Liver (tissue), 9 donors: ENCODE results near the gene OPTN. TPM values are rescaled to one million over a fixed set of nuclear protein-coding genes. Genes with fewer than 3 reads are reported as not detected.

Source experiments
- DNase-seq: peaks from one replicate; pipeline ENCODE4 v3.0.0-alpha.2; 2017; ENCODE audit warnings: low spot score
- H3K27ac ChIP-seq, 2 donors: one replicate each; pipeline ENCODE4 v1.7.0; 2013; ENCODE audit warnings: inconsistent platforms in 2 of 2, low read length in 2 of 2, control low read depth in 1 of 2, low read depth in 1 of 2, mild to moderate bottlenecking in 1 of 2
- H3K27me3 ChIP-seq, 4 donors: one replicate each; pipeline versions ENCODE4 v1.6.1 to v1.7.0; 2013; ENCODE audit warnings: low read length in 3 of 4, inconsistent platforms in 1 of 4, mild to moderate bottlenecking in 1 of 4, moderate library complexity in 1 of 4; ENCODE audit not compliant: control insufficient read depth in 4 of 4, insufficient read depth in 4 of 4
- H3K36me3 ChIP-seq, 4 donors: one replicate each; pipeline versions ENCODE4 v1.6.1 to v1.7.0; 2013; ENCODE audit warnings: low read length in 3 of 4, mild to moderate bottlenecking in 3 of 4, low read depth in 1 of 4, moderate library complexity in 1 of 4; ENCODE audit not compliant: control insufficient read depth in 4 of 4, insufficient read depth in 3 of 4
- H3K4me1 ChIP-seq, 4 donors: one replicate each; pipeline versions ENCODE4 v1.6.1 to v1.7.0; 2013; ENCODE audit warnings: low read length in 3 of 4, mild to moderate bottlenecking in 3 of 4, moderate library complexity in 1 of 4; ENCODE audit not compliant: control insufficient read depth in 4 of 4, insufficient read depth in 4 of 4
- H3K4me3 ChIP-seq, 3 donors: one replicate each; pipeline versions ENCODE4 v1.6.1 to v1.7.0; 2013; ENCODE audit warnings: low read length in 3 of 3, control low read depth in 1 of 3, low read depth in 1 of 3, mild to moderate bottlenecking in 1 of 3
- H3K9ac ChIP-seq, 2 donors: one replicate each; pipeline ENCODE4 v1.7.0; 2013; ENCODE audit warnings: low read length in 2 of 2, mild to moderate bottlenecking in 2 of 2, moderate library complexity in 2 of 2, control low read depth in 1 of 2, low read depth in 1 of 2
- H3K9me3 ChIP-seq, 4 donors: one replicate each; pipeline versions ENCODE4 v1.6.1 to v1.7.0; 2013; ENCODE audit warnings: low read length in 3 of 4; ENCODE audit not compliant: control insufficient read depth in 4 of 4
- EGR1 ChIP-seq, 2 donors: IDR thresholded peaks; 2 replicates each; pipeline ENCODE4 v1.6.1; 2016 to 2018; ENCODE audit warnings: antibody characterized with exemption in 2 of 2, low read depth in 2 of 2
- FOXA1 ChIP-seq: IDR thresholded peaks from 2 replicates; pipeline ENCODE4 v1.6.1; 2016; ENCODE audit warnings: antibody characterized with exemption
- FOXA2 ChIP-seq: IDR thresholded peaks from 2 replicates; pipeline ENCODE4 v1.6.1; 2016; ENCODE audit warnings: antibody characterized with exemption
- GABPA ChIP-seq, 2 donors: IDR thresholded peaks in 1 of 2; conservative IDR thresholded peaks in 1 of 2; 2 replicates each; pipeline ENCODE4 v1.6.1; 2016; ENCODE audit warnings: antibody characterized with exemption in 2 of 2, mild to moderate bottlenecking in 1 of 2, moderate library complexity in 1 of 2
- HNF4A ChIP-seq, 2 donors: conservative IDR thresholded peaks; 2 replicates each; pipeline ENCODE4 v1.6.1; 2016; ENCODE audit warnings: antibody characterized with exemption in 2 of 2, mild to moderate bottlenecking in 2 of 2
- HNF4G ChIP-seq: IDR thresholded peaks from 2 replicates; pipeline ENCODE4 v1.6.1; 2016; ENCODE audit warnings: antibody characterized with exemption
- JUND ChIP-seq, 2 donors: IDR thresholded peaks; 2 replicates each; pipeline ENCODE4 v1.6.1; 2016; ENCODE audit warnings: antibody characterized with exemption in 2 of 2
- NR2F2 ChIP-seq: IDR thresholded peaks from 2 replicates; pipeline ENCODE4 v1.6.1; 2016; ENCODE audit warnings: antibody characterized with exemption
- RAD21 ChIP-seq, 2 donors: IDR thresholded peaks; 2 replicates each; pipeline ENCODE4 v1.6.1; 2016; ENCODE audit warnings: antibody characterized with exemption in 2 of 2, mild to moderate bottlenecking in 2 of 2
- RXRA ChIP-seq, 2 donors: IDR thresholded peaks; 2 replicates each; pipeline ENCODE4 v1.6.1; 2017 to 2018; ENCODE audit warnings: antibody characterized with exemption in 2 of 2, mild to moderate bottlenecking in 1 of 2
- SP1 ChIP-seq: IDR thresholded peaks from 2 replicates; pipeline ENCODE4 v1.6.1; 2018; ENCODE audit warnings: antibody characterized with exemption, mild to moderate bottlenecking
- TAF1 ChIP-seq: conservative IDR thresholded peaks from 2 replicates; pipeline ENCODE4 v1.6.1; 2016; ENCODE audit warnings: antibody characterized with exemption, mild to moderate bottlenecking
- YY1 ChIP-seq: IDR thresholded peaks from 2 replicates; pipeline ENCODE4 v1.6.1; 2016; ENCODE audit warnings: antibody characterized with exemption, mild to moderate bottlenecking
- WGBS: extraction: QIAGEN DNeasy Blood & Tissue Kit; methylation state at CpG from one replicate; pipeline ENCODE4 v1.1.7; 2013; 5-methylcytosine and 5-hydroxymethylcytosine counted together
- polyA plus RNA-seq, 2 donors: library from polyadenylated mRNA; stranded (reverse) in 1 of 2; unstranded in 1 of 2; fragments of 200-250 nt in 1 of 2; fragments of >200 nt in 1 of 2; fragmentation: Nextera tagmentation in 1 of 2; extraction: Ambion mirVana in 1 of 2; gene quantifications; one replicate each; pipeline versions ENCODE4 v1.2.1 to v1.2.3, GENCODE V29; 2013 to 2015
- total RNA-seq, 2 donors: library from RNA; depleted of rRNA; stranded (reverse); fragments of >200 nt; gene quantifications; one replicate each; pipeline ENCODE4 v1.2.3, GENCODE V29; 2014
- TF ChIP-seq, protein P1 (sequence below): IDR thresholded peaks from 2 replicates; pipeline ENCODE4 v1.6.1; 2016; ENCODE audit warnings: antibody characterized with exemption
- TF ChIP-seq, protein P2 (sequence below): IDR thresholded peaks from 2 replicates; pipeline ENCODE4 v1.6.1; 2016; ENCODE audit warnings: antibody characterized with exemption
- TF ChIP-seq, protein P3 (sequence below): fragments of 150-350 bp; IDR thresholded peaks from 2 replicates; pipeline ENCODE4 v1.5.1; 2017; ENCODE audit warnings: improper control_type of control experiment, low read depth, low read length; ENCODE audit not compliant: missing input control
- TF ChIP-seq, protein P4 (sequence below): IDR thresholded peaks from 2 replicates; pipeline ENCODE4 v1.6.1; 2016; ENCODE audit warnings: antibody characterized with exemption, mild to moderate bottlenecking
- TF ChIP-seq, protein P5 (sequence below): IDR thresholded peaks from 2 replicates; pipeline ENCODE4 v1.6.1; 2016; ENCODE audit warnings: antibody characterized with exemption
- donor health status: healthy.
- donor health status: healthy.
- donor health status: healthy.
- donor health status: healthy.
- donor health status: healthy.

Gene OPTN
- total and polyA plus RNA-seq, 4 donors = 21.5 to 42.0 (median 34.2) TPM

DNA sequence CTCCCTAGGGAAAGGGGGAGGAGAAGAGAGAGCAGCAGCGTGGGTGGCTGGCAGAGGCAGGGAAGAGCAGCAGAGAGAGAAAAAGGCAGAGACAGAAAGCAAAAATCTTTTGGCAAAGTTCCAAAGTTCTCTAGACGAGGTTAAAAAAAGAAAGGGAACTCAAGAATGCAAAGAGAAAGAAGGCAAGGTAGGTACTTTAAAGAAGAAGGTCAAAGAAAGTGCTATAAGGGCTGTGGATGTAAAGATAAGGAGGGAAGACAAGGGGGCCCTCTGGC is 20.2 kb upstream of the OPTN start:
- peak overlapping the region in 1 of 3 donors; percentile 49 for H3K4me3 ChIP-seq
- H3K36me3 ChIP-seq = peaks cover 0 to 2% (median 0%) of the 10 kb centered on the region in 4 donors
- no peak for TF ChIP-seq TAF1
- TF ChIP-seq, protein P1, sequence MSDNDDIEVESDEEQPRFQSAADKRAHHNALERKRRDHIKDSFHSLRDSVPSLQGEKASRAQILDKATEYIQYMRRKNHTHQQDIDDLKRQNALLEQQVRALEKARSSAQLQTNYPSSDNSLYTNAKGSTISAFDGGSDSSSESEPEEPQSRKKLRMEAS = no peak
- no peak for TF ChIP-seq EGR1 (IDR thresholded peaks at IDR 0.05; ENCODE audit: low read depth in 2 of 2)
- no peak for TF ChIP-seq SP1
- TF ChIP-seq GABPA (IDR thresholded peaks at IDR 0.05 in 1 of 2, conservative IDR thresholded peaks at IDR 0.05 in 1 of 2) = no peak
- no peak for TF ChIP-seq NR2F2
- no peak for TF ChIP-seq JUND (IDR thresholded peaks at IDR 0.05)
- TF ChIP-seq YY1 = no peak
- TF ChIP-seq, protein P2, sequence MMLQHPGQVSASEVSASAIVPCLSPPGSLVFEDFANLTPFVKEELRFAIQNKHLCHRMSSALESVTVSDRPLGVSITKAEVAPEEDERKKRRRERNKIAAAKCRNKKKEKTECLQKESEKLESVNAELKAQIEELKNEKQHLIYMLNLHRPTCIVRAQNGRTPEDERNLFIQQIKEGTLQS = no peak
- TF ChIP-seq FOXA1 = no peak
- TF ChIP-seq, protein P3, sequence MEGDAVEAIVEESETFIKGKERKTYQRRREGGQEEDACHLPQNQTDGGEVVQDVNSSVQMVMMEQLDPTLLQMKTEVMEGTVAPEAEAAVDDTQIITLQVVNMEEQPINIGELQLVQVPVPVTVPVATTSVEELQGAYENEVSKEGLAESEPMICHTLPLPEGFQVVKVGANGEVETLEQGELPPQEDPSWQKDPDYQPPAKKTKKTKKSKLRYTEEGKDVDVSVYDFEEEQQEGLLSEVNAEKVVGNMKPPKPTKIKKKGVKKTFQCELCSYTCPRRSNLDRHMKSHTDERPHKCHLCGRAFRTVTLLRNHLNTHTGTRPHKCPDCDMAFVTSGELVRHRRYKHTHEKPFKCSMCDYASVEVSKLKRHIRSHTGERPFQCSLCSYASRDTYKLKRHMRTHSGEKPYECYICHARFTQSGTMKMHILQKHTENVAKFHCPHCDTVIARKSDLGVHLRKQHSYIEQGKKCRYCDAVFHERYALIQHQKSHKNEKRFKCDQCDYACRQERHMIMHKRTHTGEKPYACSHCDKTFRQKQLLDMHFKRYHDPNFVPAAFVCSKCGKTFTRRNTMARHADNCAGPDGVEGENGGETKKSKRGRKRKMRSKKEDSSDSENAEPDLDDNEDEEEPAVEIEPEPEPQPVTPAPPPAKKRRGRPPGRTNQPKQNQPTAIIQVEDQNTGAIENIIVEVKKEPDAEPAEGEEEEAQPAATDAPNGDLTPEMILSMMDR = no peak
- TF ChIP-seq, protein P4, sequence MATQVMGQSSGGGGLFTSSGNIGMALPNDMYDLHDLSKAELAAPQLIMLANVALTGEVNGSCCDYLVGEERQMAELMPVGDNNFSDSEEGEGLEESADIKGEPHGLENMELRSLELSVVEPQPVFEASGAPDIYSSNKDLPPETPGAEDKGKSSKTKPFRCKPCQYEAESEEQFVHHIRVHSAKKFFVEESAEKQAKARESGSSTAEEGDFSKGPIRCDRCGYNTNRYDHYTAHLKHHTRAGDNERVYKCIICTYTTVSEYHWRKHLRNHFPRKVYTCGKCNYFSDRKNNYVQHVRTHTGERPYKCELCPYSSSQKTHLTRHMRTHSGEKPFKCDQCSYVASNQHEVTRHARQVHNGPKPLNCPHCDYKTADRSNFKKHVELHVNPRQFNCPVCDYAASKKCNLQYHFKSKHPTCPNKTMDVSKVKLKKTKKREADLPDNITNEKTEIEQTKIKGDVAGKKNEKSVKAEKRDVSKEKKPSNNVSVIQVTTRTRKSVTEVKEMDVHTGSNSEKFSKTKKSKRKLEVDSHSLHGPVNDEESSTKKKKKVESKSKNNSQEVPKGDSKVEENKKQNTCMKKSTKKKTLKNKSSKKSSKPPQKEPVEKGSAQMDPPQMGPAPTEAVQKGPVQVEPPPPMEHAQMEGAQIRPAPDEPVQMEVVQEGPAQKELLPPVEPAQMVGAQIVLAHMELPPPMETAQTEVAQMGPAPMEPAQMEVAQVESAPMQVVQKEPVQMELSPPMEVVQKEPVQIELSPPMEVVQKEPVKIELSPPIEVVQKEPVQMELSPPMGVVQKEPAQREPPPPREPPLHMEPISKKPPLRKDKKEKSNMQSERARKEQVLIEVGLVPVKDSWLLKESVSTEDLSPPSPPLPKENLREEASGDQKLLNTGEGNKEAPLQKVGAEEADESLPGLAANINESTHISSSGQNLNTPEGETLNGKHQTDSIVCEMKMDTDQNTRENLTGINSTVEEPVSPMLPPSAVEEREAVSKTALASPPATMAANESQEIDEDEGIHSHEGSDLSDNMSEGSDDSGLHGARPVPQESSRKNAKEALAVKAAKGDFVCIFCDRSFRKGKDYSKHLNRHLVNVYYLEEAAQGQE = no peak
- no peak for TF ChIP-seq HNF4A (conservative IDR thresholded peaks at IDR 0.05)
- no peak for TF ChIP-seq RXRA (IDR thresholded peaks at IDR 0.05)
- TF ChIP-seq, protein P5, sequence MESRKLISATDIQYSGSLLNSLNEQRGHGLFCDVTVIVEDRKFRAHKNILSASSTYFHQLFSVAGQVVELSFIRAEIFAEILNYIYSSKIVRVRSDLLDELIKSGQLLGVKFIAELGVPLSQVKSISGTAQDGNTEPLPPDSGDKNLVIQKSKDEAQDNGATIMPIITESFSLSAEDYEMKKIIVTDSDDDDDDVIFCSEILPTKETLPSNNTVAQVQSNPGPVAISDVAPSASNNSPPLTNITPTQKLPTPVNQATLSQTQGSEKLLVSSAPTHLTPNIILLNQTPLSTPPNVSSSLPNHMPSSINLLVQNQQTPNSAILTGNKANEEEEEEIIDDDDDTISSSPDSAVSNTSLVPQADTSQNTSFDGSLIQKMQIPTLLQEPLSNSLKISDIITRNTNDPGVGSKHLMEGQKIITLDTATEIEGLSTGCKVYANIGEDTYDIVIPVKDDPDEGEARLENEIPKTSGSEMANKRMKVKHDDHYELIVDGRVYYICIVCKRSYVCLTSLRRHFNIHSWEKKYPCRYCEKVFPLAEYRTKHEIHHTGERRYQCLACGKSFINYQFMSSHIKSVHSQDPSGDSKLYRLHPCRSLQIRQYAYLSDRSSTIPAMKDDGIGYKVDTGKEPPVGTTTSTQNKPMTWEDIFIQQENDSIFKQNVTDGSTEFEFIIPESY = no peak
- TF ChIP-seq FOXA2 = no peak
- TF ChIP-seq RAD21 (IDR thresholded peaks at IDR 0.05) = no peak
- TF ChIP-seq HNF4G = no peak
- no peak overlapping the region for H3K9ac ChIP-seq
- WGBS = 38% methylated on average over 2 of the region's 2 CpGs
- no peak overlapping the region for H3K27ac ChIP-seq
- H3K9me3 ChIP-seq = peaks cover 5 to 13% (median 10%) of the 10 kb centered on the region in 4 donors
- peaks cover 0 to 2% (median 0%) of the 10 kb centered on the region in 4 donors for H3K27me3 ChIP-seq
- DNase-seq = no peak
- H3K4me1 ChIP-seq = no peaks in the 10 kb centered on the region
